WTC11 (cell line): ENCODE data around the gene ENPP6.
A peak's percentile ranks its signal among the peaks of the same experiment; 100 is the strongest.

Experiments used
- ATF2 ChIP-seq: sonication (generic); formaldehyde crosslinking; IDR thresholded peaks from 2 replicates; pipeline ENCODE4 v1.8.1; 2022; ENCODE audit warnings: low read depth, missing genetic modification reagents, borderline replicate concordance
- ATF6 ChIP-seq: sonication (generic); formaldehyde crosslinking; IDR thresholded peaks from 2 replicates; pipeline ENCODE4 v1.8.1; 2023; ENCODE audit warnings: mild to moderate bottlenecking, missing genetic modification reagents
- CTCF ChIP-seq: fragments of 200-600 bp; IDR thresholded peaks from 2 replicates; pipeline ENCODE4 v1.8.0; 2022; ENCODE audit warnings: antibody characterized with exemption
- E2F1 ChIP-seq: sonication (generic); formaldehyde crosslinking; IDR thresholded peaks from 2 replicates; pipeline ENCODE4 v1.8.0; 2022; ENCODE audit warnings: mild to moderate bottlenecking, missing genetic modification reagents
- E2F4 ChIP-seq: sonication (generic); formaldehyde crosslinking; IDR thresholded peaks from 2 replicates; pipeline ENCODE4 v1.8.1; 2022; ENCODE audit warnings: low read depth, mild to moderate bottlenecking, moderate library complexity, missing genetic modification reagents, borderline replicate concordance
- NR2C2 ChIP-seq: sonication (generic); formaldehyde crosslinking; IDR thresholded peaks from 2 replicates; pipeline ENCODE4 v1.8.0; 2022; ENCODE audit warnings: mild to moderate bottlenecking, missing genetic modification reagents
- PREB ChIP-seq: sonication (generic); formaldehyde crosslinking; IDR thresholded peaks from 2 replicates; pipeline ENCODE4 v1.8.1; 2022; ENCODE audit warnings: mild to moderate bottlenecking, missing genetic modification reagents, moderate library complexity, borderline replicate concordance
- RELA ChIP-seq: sonication (generic); formaldehyde crosslinking; IDR thresholded peaks from 2 replicates; pipeline ENCODE4 v1.8.1; 2022; ENCODE audit warnings: missing genetic modification reagents, mild to moderate bottlenecking, borderline replicate concordance
- TCF7 ChIP-seq: sonication (generic); formaldehyde crosslinking; IDR thresholded peaks from 2 replicates; pipeline ENCODE4 v1.8.0; 2022; ENCODE audit warnings: mild to moderate bottlenecking, low read depth, missing genetic modification reagents, moderate library complexity
- TEAD4 ChIP-seq: sonication (generic); formaldehyde crosslinking; IDR thresholded peaks from 2 replicates; pipeline ENCODE4 v1.8.0; 2022; ENCODE audit warnings: mild to moderate bottlenecking, missing genetic modification reagents
- USF1 ChIP-seq: sonication (generic); formaldehyde crosslinking; IDR thresholded peaks from 2 replicates; pipeline ENCODE4 v1.8.0; 2022; ENCODE audit warnings: mild to moderate bottlenecking, missing genetic modification reagents
- ZNF416 ChIP-seq: fragments of 250-450 bp; sonication (Bioruptor Pico); IDR thresholded peaks from 2 replicates; pipeline ENCODE4 v1.9.0; 2021; ENCODE audit warnings: mild to moderate bottlenecking, inconsistent platforms

GRCh38 chr4:184250795-184251669, 33.4 kb upstream of the ENPP6 start:
- TF ChIP-seq ATF6 (CRISPR knock-in tag) (no peak), E2F1 (CRISPR knock-in tag) (no peak), RELA (no peak), E2F4 (CRISPR knock-in tag) (no peak), CTCF (peak; percentile 54), USF1 (CRISPR knock-in tag) (no peak), ATF2 (CRISPR knock-in tag) (no peak), PREB (CRISPR knock-in tag) (no peak), ZNF416 (CRISPR knock-in tag) (no peak), TCF7 (CRISPR knock-in tag) (no peak), TEAD4 (no peak), NR2C2 (CRISPR knock-in tag) (no peak)
